IPS DF 6.9 (cell line): ENCODE results near the gene WWC1.

Experiments
- DNase-seq: peaks from one replicate; pipeline ENCODE4 v3.0.0-alpha.2; 2013; ENCODE audit warnings: low read depth, low spot score
- H3K27ac ChIP-seq: one replicate; pipeline ENCODE4 v1.5.1; 2013; ENCODE audit warnings: low read length, control low read depth
- H3K27me3 ChIP-seq: 2 replicates; pipeline ENCODE4 v1.6.1; 2013; ENCODE audit warnings: mild to moderate bottlenecking, low read length; ENCODE audit not compliant: control insufficient read depth, insufficient read depth
- H3K36me3 ChIP-seq: 2 replicates; pipeline ENCODE4 v1.6.1; 2013; ENCODE audit warnings: low read length; ENCODE audit not compliant: control insufficient read depth, insufficient read depth
- H3K4me1 ChIP-seq: 2 replicates; pipeline ENCODE4 v1.6.1; 2013; ENCODE audit warnings: low read length; ENCODE audit not compliant: control insufficient read depth, insufficient read depth
- H3K4me3 ChIP-seq: 2 replicates; pipeline ENCODE4 v1.5.1; 2013; ENCODE audit warnings: mild to moderate bottlenecking, low read length
- H3K9me3 ChIP-seq: 2 replicates; pipeline ENCODE4 v1.6.1; 2013; ENCODE audit warnings: low read length, inconsistent platforms; ENCODE audit not compliant: control insufficient read depth, insufficient read depth
- WGBS: extraction: QIAGEN DNeasy Blood & Tissue Kit; methylation state at CpG from one replicate; pipeline ENCODE4 v1.1.7; 2013; ENCODE audit warnings: mixed read lengths, missing lambda C conversion rate; ENCODE audit not compliant: insufficient read length, insufficient coverage; 5-methylcytosine and 5-hydroxymethylcytosine counted together

Gene WWC1

GRCh38 chr5:168268949-168269936 is 22.2 kb upstream of the WWC1 start:
- H3K4me3 ChIP-seq = peak overlapping the region; percentile 11; the same call in 1 of the 2 replicates
- DNase-seq = peak; percentile 84
- no CpG with 5 or more reads among the region's 30 CpGs for WGBS
- no peaks in the 10 kb centered on the region for H3K27me3 ChIP-seq
- no peaks in the 10 kb centered on the region for H3K9me3 ChIP-seq
- H3K36me3 ChIP-seq = no peaks in the 10 kb centered on the region
- H3K27ac ChIP-seq = no peak overlapping the region
- H3K4me1 ChIP-seq = peaks cover 2% of the 10 kb centered on the region; the same call in 1 of the 2 replicates

GRCh38 chr5:168269937-168270330 is 21.5 kb upstream of the WWC1 start:
- Histone ChIP-seq H3K9me3 (no peaks in the 10 kb centered on the region), H3K27me3 (no peaks in the 10 kb centered on the region), H3K4me1 (peaks cover 2% of the 10 kb centered on the region; the same call in 1 of the 2 replicates), H3K27ac (no peak overlapping the region), H3K4me3 (no peak overlapping the region), H3K36me3 (no peaks in the 10 kb centered on the region)
- WGBS = no CpG with 5 or more reads among the region's 3 CpGs
- no peak for DNase-seq

DNA sequence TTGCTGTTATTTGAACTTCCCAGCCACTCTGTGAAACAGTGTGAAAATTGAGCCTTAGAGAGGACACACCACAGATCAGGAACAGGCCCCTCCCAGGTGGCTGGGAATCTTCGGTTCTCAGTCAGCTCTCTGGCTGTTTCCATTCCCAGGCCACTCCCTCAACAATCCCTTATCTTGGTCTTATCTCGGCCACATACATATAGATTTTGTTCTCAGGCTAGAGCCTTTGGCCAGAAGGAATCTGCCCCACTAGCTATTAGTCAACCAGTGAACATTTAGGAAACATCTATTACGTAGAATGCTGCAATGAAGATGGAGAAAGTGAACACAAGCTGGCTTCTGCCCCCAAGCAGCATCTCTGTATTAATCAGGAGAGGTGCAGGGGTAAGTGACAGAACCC is 21.0 kb upstream of the WWC1 start:
- no CpG with 5 or more reads among the region's 3 CpGs for WGBS
- peaks cover 2% of the 10 kb centered on the region; the same call in 1 of the 2 replicates for H3K4me1 ChIP-seq
- H3K9me3 ChIP-seq = no peaks in the 10 kb centered on the region
- H3K27me3 ChIP-seq = no peaks in the 10 kb centered on the region
- H3K27ac ChIP-seq = no peak overlapping the region
- H3K36me3 ChIP-seq = no peaks in the 10 kb centered on the region
- no peak overlapping the region for H3K4me3 ChIP-seq
- DNase-seq = no peak

GRCh38 chr5:168273056-168273980 is 18.1 kb upstream of the WWC1 start:
- Histone ChIP-seq H3K4me3 (no peak overlapping the region), H3K4me1 (peaks cover 2% of the 10 kb centered on the region; the same call in 1 of the 2 replicates), H3K27me3 (no peaks in the 10 kb centered on the region), H3K36me3 (no peaks in the 10 kb centered on the region), H3K9me3 (no peaks in the 10 kb centered on the region), H3K27ac (no peak overlapping the region)
- no CpG with 5 or more reads among the region's 3 CpGs for WGBS
- DNase-seq = no peak

DNA sequence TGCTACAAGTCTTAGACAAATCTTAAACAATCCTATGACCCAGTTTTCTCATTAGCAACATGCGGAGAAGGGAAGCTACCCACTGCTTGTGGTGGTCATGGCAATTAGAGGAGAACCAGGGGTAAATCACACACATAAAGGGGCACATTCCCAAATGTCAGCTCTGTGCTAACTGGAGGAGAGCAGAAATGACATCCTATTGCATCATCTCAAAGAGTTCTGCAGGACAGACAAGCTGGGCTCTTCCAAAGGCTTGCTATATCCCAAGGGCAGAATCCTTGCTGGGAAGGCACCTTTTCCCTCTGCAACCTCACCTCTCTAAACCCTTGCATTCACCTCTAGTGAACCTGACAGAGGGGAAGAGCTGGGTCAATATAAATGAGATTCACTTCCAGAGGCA is 17.0 kb upstream of the WWC1 start:
- no peaks in the 10 kb centered on the region for H3K4me1 ChIP-seq
- H3K27ac ChIP-seq = no peak overlapping the region
- H3K36me3 ChIP-seq = no peaks in the 10 kb centered on the region
- WGBS = no CpG with 5 or more reads among the region's 1 CpG
- no peaks in the 10 kb centered on the region for H3K27me3 ChIP-seq
- H3K4me3 ChIP-seq = no peak overlapping the region
- H3K9me3 ChIP-seq = no peaks in the 10 kb centered on the region
- DNase-seq = no peak

DNA sequence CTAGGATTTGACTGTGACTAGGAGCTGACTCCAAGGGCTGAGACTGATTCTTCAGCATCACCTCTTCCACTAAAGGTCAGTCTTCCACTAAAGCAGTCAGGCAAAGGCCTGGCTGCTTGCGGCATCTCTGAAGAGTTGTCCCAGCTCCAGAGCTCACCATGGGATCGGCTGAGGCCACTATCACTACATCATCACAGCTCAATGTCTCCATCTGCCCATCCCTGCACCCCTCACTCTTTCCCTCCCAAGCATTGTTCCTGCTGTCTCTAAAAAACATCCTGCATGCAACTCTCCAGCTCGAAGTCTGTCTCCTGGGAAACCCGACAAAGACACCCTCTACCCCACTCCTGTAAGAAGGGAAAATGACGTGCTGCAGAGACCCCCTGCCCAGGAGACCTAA is 15.5 kb upstream of the WWC1 start:
- Histone ChIP-seq H3K27me3 (no peaks in the 10 kb centered on the region), H3K36me3 (no peaks in the 10 kb centered on the region), H3K4me3 (no peak overlapping the region), H3K4me1 (no peaks in the 10 kb centered on the region), H3K27ac (no peak overlapping the region), H3K9me3 (no peaks in the 10 kb centered on the region)
- no CpG with 5 or more reads among the region's 5 CpGs for WGBS
- no peak for DNase-seq

- no peaks in the 10 kb centered on the region for H3K36me3 ChIP-seq
- H3K27ac ChIP-seq = no peak overlapping the region
- WGBS = no CpG with 5 or more reads among the region's 7 CpGs
- peaks cover 3% of the 10 kb centered on the region; the same call in 1 of the 2 replicates for H3K4me1 ChIP-seq
- H3K27me3 ChIP-seq = no peaks in the 10 kb centered on the region
- H3K4me3 ChIP-seq = no peak overlapping the region
- DNase-seq = no peak
- H3K9me3 ChIP-seq = no peaks in the 10 kb centered on the region
Observed at GRCh38 chr5:168282120-168282519, 9.3 kb upstream of the WWC1 start.

DNA sequence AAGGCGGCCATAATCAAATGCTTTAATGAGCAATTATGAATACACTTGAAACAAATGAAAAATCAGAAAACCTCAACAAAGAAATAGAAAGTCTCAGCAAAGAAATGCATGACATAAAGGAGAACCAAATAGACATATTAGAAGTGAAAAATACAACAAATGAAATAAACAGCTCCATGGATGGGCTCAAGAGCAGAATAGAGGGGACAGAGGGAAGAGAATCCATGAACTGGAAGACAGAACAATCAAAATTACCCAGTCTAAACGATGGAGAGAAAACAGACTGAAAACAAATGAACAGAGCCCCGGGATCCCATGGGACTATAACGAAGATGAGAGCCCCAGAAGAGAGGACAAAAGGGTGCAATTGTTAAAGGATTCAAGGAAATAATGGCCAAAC is 6.6 kb upstream of the WWC1 start:
- no peak for DNase-seq
- H3K4me1 ChIP-seq = peaks cover 3% of the 10 kb centered on the region; the same call in 1 of the 2 replicates
- H3K27ac ChIP-seq = no peak overlapping the region
- H3K4me3 ChIP-seq = no peak overlapping the region
- WGBS = no CpG with 5 or more reads among the region's 4 CpGs
- no peaks in the 10 kb centered on the region for H3K9me3 ChIP-seq
- no peaks in the 10 kb centered on the region for H3K36me3 ChIP-seq
- H3K27me3 ChIP-seq = no peaks in the 10 kb centered on the region

- no peak overlapping the region for H3K27ac ChIP-seq
- H3K9me3 ChIP-seq = no peaks in the 10 kb centered on the region
- H3K4me1 ChIP-seq = peaks cover 3% of the 10 kb centered on the region; the same call in 1 of the 2 replicates
- no peak for DNase-seq
- H3K27me3 ChIP-seq = no peaks in the 10 kb centered on the region
- H3K4me3 ChIP-seq = no peak overlapping the region
- H3K36me3 ChIP-seq = no peaks in the 10 kb centered on the region
- 100% methylated on average over 1 of the region's 2 CpGs for WGBS
Observed at GRCh38 chr5:168285696-168286095, 5.7 kb upstream of the WWC1 start.

DNA sequence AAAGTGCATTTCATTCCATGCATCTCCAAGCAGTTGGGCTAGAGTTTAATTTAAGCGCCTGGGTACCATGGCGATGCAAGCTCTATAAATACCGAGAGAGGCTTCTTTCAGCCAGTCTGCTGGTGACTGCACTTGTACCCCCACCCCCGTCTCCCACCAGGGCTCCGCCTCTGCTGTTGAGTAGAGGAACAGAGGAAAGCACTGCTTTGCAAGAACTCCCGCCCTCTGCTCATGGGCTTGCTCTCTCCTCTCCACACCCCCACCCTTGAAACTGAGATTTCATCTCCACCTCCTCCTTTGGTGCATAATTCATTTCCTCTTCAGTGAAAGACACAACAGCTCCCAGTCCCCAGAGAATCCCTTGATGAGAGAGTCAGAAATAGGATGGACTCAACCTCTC is 5.1 kb upstream of the WWC1 start:
- H3K36me3 ChIP-seq = no peaks in the 10 kb centered on the region
- WGBS = no CpG with 5 or more reads among the region's 6 CpGs

More for the DNA sequence above, 5.1 kb upstream of the WWC1 start:
- no peaks in the 10 kb centered on the region for H3K9me3 ChIP-seq
- DNase-seq = no peak
- peaks cover 3% of the 10 kb centered on the region; the same call in 1 of the 2 replicates for H3K4me1 ChIP-seq
- no peaks in the 10 kb centered on the region for H3K27me3 ChIP-seq
- no peak overlapping the region for H3K4me3 ChIP-seq
- H3K27ac ChIP-seq = no peak overlapping the region
